Gastrocnemius medialis (tissue), 4 donors: ENCODE results near the gene HGD.

Experiments used
- CTCF ChIP-seq, 5 experiments: fragments of 450-650 bp in 3 of 5; fragments of 200-600 bp in 2 of 5; sonication (generic) in 2 of 5; IDR thresholded peaks in 4 of 5; conservative IDR thresholded peaks in 1 of 5; 1 replicate in 4 of 5; 2 replicates in 1 of 5; pipeline ENCODE4 v1.5.1; 2016 to 2019; ENCODE audit warnings: antibody characterized with exemption in 5 of 5, mild to moderate bottlenecking in 3 of 5, moderate library complexity in 3 of 5
- POLR2A ChIP-seq, 2 donors: fragments of 450-650 bp; IDR thresholded peaks; one replicate each; pipeline ENCODE4 v1.6.1; 2017; ENCODE audit warnings: antibody characterized with exemption in 2 of 2, mild to moderate bottlenecking in 2 of 2, moderate library complexity in 2 of 2

- no peak for TF ChIP-seq CTCF (IDR thresholded peaks at IDR 0.05 in 4 of 5, conservative IDR thresholded peaks at IDR 0.05 in 1 of 5)
- TF ChIP-seq POLR2A (IDR thresholded peaks at IDR 0.05): no peak
Measured at GRCh38 chr3:120601554-120601953, 80.5 kb downstream of the HGD start.
